IPS DF 4.7 (cell line): Measurements from ENCODE around the gene C1orf21.
"Not testable (repeated sequence)": the region's sequence is repeated elsewhere in the genome, so short reads cannot be mapped to it uniquely, and the experiment has no call there.

Experiments used
- DNase-seq: peaks from one replicate; pipeline ENCODE4 v3.0.0-alpha.2; 2013; ENCODE audit warnings: low spot score; ENCODE audit errors: extremely low read depth

C1orf21 gene

GRCh38 chr1:184386312-184387068, at the start of gene C1orf21:
TSS of gene C1orf21 (plus strand) at chr1:184387029. CDS start at chr1:184477510, 90,481 bp downstream.
- no peak for DNase-seq

- not testable (repeated sequence) for DNase-seq
Observed at GRCh38 chr1:184337865-184338264, 49.0 kb upstream of the C1orf21 start.

GRCh38 chr1:184340984-184341383, 45.8 kb upstream of the C1orf21 start:
- DNase-seq = no peak

- no peak for DNase-seq
Observed at GRCh38 chr1:184350573-184350972, 36.3 kb upstream of the C1orf21 start.

GRCh38 chr1:184351416-184351975, 35.3 kb upstream of the C1orf21 start:
- no peak for DNase-seq

- no peak for DNase-seq
Observed at GRCh38 chr1:184352776-184353175, 34.1 kb upstream of the C1orf21 start.

GRCh38 chr1:184354719-184355118, 32.1 kb upstream of the C1orf21 start:
- DNase-seq = no peak

GRCh38 chr1:184356891-184357290, 29.9 kb upstream of the C1orf21 start:
- DNase-seq = no peak

- DNase-seq = no peak
Observed at GRCh38 chr1:184358256-184358655, 28.6 kb upstream of the C1orf21 start.

GRCh38 chr1:184359909-184360308, 26.9 kb upstream of the C1orf21 start:
- DNase-seq = no peak

GRCh38 chr1:184362876-184363275, 24.0 kb upstream of the C1orf21 start:
- DNase-seq = no peak

- DNase-seq = no peak
Observed at GRCh38 chr1:184365699-184366098, 21.1 kb upstream of the C1orf21 start.

GRCh38 chr1:184366997-184367396, 19.8 kb upstream of the C1orf21 start:
- DNase-seq = no peak

- DNase-seq = no peak
Observed at GRCh38 chr1:184367427-184368038, 19.3 kb upstream of the C1orf21 start.

GRCh38 chr1:184368354-184368753, 18.5 kb upstream of the C1orf21 start:
- no peak for DNase-seq

GRCh38 chr1:184370850-184371249, 16.0 kb upstream of the C1orf21 start:
- DNase-seq = no peak

- DNase-seq = no peak
Observed at GRCh38 chr1:184373155-184373554, 13.7 kb upstream of the C1orf21 start.

GRCh38 chr1:184376369-184376768, 10.5 kb upstream of the C1orf21 start:
- DNase-seq = no peak

GRCh38 chr1:184379111-184379752, 7.6 kb upstream of the C1orf21 start:
- no peak for DNase-seq

GRCh38 chr1:184380468-184380867, 6.4 kb upstream of the C1orf21 start:
- DNase-seq = no peak

- DNase-seq = no peak
Observed at GRCh38 chr1:184383772-184384323, 3.0 kb upstream of the C1orf21 start.

GRCh38 chr1:184385865-184386311, 941 bp upstream of the C1orf21 start:
- no peak for DNase-seq
